Iris pigment epithelial cell (primary cell): ENCODE measurements around the gene BIRC6.
A peak's percentile ranks its signal among the peaks of the same experiment; 100 is the strongest.
"Not testable (repeated sequence)": the region's sequence is repeated elsewhere in the genome, so short reads cannot be mapped to it uniquely, and the experiment has no call there.

Experiments used
- DNase-seq: peaks from one replicate; pipeline ENCODE4 v3.0.0-alpha.2; 2011; ENCODE audit warnings: low read depth

BIRC6 gene

GRCh38 chr2:32356681-32357317 is at the start of gene BIRC6:
Gene BIRC6 (plus strand): TSS chr2:32357023. CDS start chr2:32357162, 139 bp downstream.
- peak; percentile 95 for DNase-seq

DNA sequence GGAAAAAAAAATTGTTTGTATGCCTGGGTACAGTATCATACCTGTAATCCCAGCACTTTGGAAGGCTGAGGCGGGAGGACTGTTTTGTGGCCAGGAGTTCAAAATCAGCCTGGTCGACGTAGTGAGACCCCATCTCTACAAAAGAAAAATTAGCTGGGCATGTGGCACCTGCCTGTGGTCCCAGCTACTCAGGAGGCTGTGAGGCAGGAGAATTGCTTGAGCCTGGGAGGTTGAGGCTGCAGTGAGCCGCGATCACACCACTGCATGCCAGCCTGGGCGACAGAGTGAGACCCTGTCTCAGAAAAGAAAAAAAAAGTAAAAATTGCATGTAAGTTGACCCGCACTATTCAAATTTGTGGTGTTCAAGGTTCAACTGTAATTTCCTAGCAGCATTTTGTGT is 46.2 kb upstream of the BIRC6 start:
- no peak for DNase-seq

- DNase-seq = no peak
These were observed 41.9 kb upstream of the BIRC6 start for GRCh38 chr2:32314886-32315285.

DNA sequence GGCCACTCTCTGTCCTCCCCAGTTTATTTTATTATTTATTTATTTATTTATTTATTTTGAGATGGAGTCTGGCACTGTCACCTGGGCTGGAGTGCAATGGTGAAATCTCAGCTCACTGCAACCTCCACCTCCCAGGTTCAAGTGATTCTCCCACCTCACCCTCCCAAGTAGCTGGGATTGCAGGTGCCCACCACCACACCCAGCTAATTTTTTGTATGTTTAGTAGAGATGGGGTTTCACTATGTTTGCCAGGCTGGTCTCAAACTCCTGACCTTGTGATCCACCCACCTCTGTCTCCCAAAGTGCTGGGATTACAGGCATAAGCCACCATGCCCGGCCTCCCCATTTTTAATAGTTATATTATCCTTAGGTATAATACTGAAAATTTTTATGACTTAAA is 28.1 kb upstream of the BIRC6 start:
- not testable (repeated sequence) for DNase-seq

- DNase-seq = not testable (repeated sequence)
These were observed 27.4 kb upstream of the BIRC6 start for GRCh38 chr2:32329180-32329980.

- DNase-seq = no peak
These were observed 26.7 kb upstream of the BIRC6 start for GRCh38 chr2:32330136-32330535.

GRCh38 chr2:32342801-32343200 is 14.0 kb upstream of the BIRC6 start:
- DNase-seq = no peak

- DNase-seq = not testable (repeated sequence)
These were observed 6.0 kb upstream of the BIRC6 start for GRCh38 chr2:32350797-32351196.

- no peak for DNase-seq
These were observed 695 bp upstream of the BIRC6 start for GRCh38 chr2:32355976-32356680.

DNA sequence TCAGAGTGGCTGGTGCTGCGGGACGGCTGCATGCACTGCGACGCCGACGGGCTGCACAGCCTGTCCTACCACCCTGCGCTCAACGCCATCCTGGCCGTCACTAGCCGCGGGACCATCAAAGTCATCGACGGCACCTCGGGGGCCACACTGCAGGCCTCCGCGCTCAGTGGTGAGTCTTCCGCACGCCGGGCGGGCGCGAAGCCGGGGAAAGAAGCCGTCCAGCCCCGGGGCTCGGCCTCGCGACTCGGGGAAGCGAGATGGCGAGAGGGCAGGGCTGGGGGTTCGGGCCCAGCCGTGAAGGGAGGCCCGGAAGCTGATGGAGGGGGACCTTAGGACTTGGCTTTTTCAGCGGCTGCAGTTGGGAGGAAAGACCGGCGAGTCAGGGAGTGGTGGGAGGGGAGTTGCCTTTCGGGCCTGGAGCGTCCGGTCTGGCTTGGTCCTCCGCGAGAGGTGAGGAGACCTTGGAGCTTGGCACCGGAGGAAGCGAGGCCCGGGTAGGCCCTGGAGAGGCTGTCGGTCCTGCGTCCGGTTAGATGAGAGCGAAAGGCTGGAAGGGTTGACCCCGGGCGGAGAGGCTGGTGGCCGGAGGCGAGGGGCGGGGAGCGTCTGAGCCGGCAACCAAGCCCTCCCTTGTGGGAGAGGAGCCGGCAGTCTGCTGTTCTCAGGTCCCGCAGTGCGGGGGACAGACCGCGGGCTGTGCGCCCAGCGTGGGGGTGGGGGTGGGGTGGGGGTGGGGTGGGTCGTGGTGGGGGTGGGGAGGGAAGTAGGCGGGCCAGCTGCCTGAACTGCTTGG is 691 bp downstream of the BIRC6 start:
- peak; percentile 53 for DNase-seq

DNA sequence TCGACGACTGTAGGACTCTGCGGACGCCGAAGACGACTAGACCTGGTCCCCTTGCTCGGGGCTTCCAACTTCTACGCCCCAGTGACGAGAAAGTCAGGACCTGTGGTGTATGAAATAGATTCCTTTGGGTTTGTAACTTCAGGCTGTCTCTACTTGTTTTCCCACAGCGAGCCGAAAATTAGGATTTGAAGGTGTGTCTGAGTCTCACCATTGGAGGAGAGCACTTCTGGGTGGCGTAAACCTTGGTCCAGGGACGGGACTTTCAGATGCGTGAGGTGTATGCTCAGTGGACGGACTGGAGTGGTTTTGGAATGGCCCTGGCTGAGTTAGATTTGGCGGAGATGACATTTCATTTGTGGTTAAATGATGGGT is 1.3 kb downstream of the BIRC6 start:
- DNase-seq = peak; percentile 43

DNA sequence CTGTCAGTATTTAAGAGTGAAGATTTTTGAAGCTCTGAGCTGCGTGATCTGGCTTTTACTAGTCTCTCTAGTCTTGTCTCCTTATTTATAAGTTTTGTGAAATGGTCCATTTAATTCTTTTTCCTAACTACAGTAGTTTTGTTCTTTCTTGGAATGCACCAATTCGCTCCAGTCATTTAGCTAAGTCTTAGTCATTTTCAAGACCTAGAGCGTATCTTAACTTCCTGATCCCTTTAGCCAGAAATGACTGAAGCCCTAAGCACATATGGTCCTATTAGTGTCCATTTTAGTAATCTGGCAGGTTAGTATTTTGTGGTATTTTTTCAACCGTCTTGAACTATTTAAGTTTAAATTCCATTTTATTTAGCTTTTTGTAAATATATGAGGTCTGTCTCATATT is 3.6 kb downstream of the BIRC6 start:
- DNase-seq = peak; percentile 59

DNA sequence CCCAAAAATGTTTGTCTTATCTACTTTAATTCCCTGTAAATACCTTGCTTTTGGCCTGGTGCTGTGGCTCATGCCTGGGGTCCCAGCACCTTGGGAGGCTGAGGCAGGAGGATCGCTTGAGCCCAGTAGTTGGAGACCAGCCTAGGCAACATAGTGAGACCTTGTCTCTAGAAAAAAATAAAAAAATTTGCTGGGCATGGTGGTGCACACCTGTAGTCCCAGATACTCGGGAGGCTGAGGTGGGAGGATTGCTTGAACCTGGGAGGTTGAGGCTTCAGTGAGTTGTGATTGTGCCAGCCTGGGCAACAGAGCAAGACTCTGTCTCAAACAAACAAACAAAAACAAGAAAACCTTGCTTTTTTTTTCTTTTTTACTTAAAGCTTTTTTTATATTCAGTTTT is 6.2 kb downstream of the BIRC6 start:
- DNase-seq = not testable (repeated sequence)

DNA sequence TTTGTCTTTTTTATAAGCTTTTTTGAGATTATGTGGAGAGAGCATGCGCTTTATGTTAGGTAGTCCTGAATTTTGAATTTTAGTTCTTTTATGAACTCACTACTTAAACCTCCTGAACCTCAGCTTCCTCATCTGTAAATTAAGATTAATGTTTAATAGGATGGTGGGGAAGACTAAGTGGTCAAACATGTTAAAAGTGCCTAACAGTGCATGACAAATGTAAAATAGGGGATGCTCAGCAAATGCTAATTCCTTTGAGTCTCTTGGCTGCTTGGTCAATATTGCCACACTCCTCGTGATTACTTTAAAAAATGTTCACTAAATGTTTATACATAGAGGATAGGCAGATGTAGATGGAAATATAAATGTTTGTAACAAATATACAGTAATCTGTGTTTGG is 6.8 kb downstream of the BIRC6 start:
- no peak for DNase-seq

DNA sequence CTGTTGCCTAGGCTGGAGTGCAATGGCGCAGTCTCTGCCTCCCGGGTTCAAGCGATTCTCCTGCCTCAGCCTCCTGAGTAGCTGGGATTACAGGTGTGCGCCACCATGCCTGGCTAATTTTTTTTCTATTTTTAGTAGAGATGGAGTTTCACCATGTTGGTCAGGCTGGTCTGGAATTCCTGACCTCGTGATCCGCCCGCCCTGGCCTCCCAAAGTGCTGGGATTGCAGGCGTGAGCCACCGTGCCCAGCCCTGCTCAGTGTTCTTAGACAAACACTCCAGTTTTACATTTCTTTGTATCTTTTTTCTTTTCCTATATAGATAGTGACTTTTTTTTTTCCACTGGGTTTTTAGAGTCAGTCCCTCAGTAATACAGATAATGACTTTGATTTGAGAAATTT is 7.5 kb downstream of the BIRC6 start:
- not testable (repeated sequence) for DNase-seq

GRCh38 chr2:32365679-32366078 is 8.9 kb downstream of the BIRC6 start:
- not testable (repeated sequence) for DNase-seq

DNA sequence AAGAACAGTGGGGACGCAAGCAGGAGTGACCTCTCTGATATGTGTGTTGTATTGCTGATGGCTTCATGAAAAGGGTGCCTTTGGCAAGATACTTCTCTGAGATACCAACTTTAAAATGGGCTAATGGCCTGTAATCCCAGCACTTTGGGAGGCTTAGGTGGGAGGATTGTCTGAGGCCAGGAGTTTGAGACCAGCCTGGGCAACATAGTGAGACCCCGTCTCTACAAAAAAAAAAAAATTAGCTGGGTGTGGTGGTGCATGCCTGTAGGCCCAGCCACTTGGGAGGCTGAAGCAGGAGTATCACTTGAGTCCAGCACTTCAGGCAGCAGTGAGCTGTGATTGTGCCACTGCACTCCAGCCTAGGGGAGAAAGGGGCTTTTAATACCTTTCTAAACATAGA is 9.8 kb downstream of the BIRC6 start:
- no peak for DNase-seq

- no peak for DNase-seq
These were observed 12.4 kb downstream of the BIRC6 start for GRCh38 chr2:32369222-32369621.

DNA sequence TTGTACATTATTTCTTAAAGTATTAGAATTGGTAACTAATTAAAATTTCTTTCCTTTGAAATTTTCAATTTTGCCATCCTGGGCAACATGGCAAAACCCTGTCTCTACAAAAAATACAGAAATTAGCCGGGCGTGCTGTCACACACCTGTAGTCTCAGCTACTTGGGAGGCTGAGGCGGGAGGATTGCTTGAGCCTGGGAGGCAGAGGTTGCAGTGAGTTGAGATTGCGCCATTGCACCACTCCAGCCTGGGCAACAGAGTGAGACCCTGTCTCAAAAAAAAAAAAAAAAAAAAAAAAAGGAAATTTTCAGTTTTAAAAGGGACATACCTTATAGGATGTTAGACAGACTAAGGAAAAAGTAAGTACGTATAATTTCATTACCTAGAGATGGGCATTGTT is 14.1 kb downstream of the BIRC6 start:
- not testable (repeated sequence) for DNase-seq

GRCh38 chr2:32372519-32373182 is 15.8 kb downstream of the BIRC6 start:
- no peak for DNase-seq

DNA sequence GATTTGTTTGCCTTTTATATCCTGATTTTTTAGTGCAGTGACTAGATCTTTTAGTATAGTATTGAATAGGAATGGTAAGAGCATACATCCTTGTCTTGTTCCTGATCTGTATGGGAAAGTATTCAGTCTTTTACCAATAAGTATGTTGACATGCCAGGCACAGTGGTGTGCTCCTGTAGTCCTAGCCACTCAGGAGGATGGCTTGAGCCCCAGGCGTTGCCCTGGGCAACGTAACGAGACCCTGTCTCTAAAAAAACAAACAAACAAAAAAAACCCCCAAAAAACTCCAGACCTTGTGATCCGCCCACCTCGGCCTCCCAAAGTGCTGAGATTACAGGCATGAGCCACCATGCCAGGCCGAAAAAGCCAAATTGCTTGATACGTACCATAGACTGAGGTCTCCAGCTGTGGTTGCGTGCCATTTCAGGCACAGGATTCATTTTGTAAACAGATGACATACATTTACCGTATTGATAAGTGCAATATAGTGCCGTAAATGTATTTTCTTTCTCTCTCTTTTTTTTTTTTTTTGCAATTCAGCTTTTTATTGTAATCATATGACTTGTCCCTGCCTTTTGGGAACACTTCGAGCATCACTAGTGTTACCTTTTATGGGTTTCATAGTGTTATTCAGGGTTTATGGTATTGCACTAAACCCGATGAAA is 18.5 kb downstream of the BIRC6 start:
- DNase-seq = no peak
